GM23338 (cell line): ENCODE data around the gene PRCD. TPM values are rescaled to one million over a fixed set of nuclear protein-coding genes. Genes with fewer than 3 reads are reported as not detected.

Experiments used
- ATAC-seq: fragments of 200-7000 bp; cut with Tn5 transposase; 3 replicates; pipeline ENCODE4 v1.9.1; 2020
- DNase-seq: peaks from one replicate; pipeline ENCODE4 v3.0.0-alpha.2; 2015; ENCODE audit warnings: low spot score
- H2AFZ ChIP-seq: fragments of 200-600 bp; sonication (generic); 2 replicates; pipeline ENCODE4 v1.8.0; 2016; ENCODE audit warnings: antibody characterized with exemption, mild to moderate bottlenecking, moderate library complexity
- H3F3A ChIP-seq: fragments of 200-600 bp; sonication (generic); replicated peaks from 2 replicates; pipeline ENCODE4 v1.8.0; 2017; ENCODE audit warnings: antibody characterized with exemption, mixed run types, low read depth
- H3K27ac ChIP-seq: fragments of 200-600 bp; sonication (generic); 2 replicates; pipeline ENCODE4 v1.6.1; 2016; ENCODE audit warnings: low read depth
- H3K27me3 ChIP-seq: fragments of 200-600 bp; sonication (generic); 2 replicates; pipeline ENCODE4 v1.8.0; 2016; ENCODE audit warnings: mild to moderate bottlenecking, mixed run types, moderate library complexity; ENCODE audit not compliant: insufficient read depth
- H3K36me3 ChIP-seq: fragments of 200-600 bp; sonication (generic); 2 replicates; pipeline ENCODE4 v1.8.0; 2016; ENCODE audit warnings: mild to moderate bottlenecking; ENCODE audit not compliant: insufficient read depth
- H3K4me1 ChIP-seq: fragments of 200-600 bp; sonication (generic); 2 replicates; pipeline ENCODE4 v1.8.0; 2016; ENCODE audit warnings: mild to moderate bottlenecking, moderate library complexity; ENCODE audit not compliant: insufficient read depth
- H3K4me2 ChIP-seq: fragments of 200-600 bp; sonication (generic); 2 replicates; pipeline ENCODE4 v1.7.1; 2017; ENCODE audit warnings: mixed run types
- H3K4me3 ChIP-seq: fragments of 200-600 bp; sonication (generic); 2 replicates; pipeline ENCODE4 v1.6.1; 2016; ENCODE audit warnings: mixed run types
- H3K79me2 ChIP-seq: fragments of 200-600 bp; sonication (generic); replicated peaks from 2 replicates; pipeline ENCODE4 v1.8.0; 2017; ENCODE audit warnings: mild to moderate bottlenecking; ENCODE audit not compliant: insufficient read depth
- H3K9me2 ChIP-seq: fragments of 200-600 bp; sonication (generic); 2 replicates; pipeline ENCODE4 v1.8.0; 2017; ENCODE audit not compliant: insufficient read depth
- H4K20me1 ChIP-seq: fragments of 200-600 bp; sonication (generic); replicated peaks from 2 replicates; pipeline ENCODE4 v1.8.0; 2017; ENCODE audit warnings: mild to moderate bottlenecking; ENCODE audit not compliant: insufficient read depth
- H3K27ac Mint-ChIP-seq: 2 replicates; pipeline ENCODE4 v1.8.0; 2020; ENCODE audit warnings: inconsistent platforms, mild to moderate bottlenecking, moderate library complexity, mixed read lengths
- H3K27me3 Mint-ChIP-seq: 3 replicates; pipeline ENCODE4 v1.8.0; 2022; ENCODE audit warnings: low read depth, mild to moderate bottlenecking, moderate library complexity, mixed read lengths, inconsistent platforms; ENCODE audit not compliant: insufficient read depth, poor library complexity
- H3K36me3 Mint-ChIP-seq: 3 replicates; pipeline ENCODE4 v1.8.0; 2021; ENCODE audit warnings: low read depth, mild to moderate bottlenecking, inconsistent platforms, moderate library complexity, mixed read lengths
- H3K4me1 Mint-ChIP-seq: 3 replicates; pipeline ENCODE4 v1.8.0; 2020; ENCODE audit warnings: mild to moderate bottlenecking, inconsistent platforms, mixed read lengths
- H3K4me3 Mint-ChIP-seq: 3 replicates; pipeline ENCODE4 v1.8.0; 2021; ENCODE audit warnings: moderate library complexity, mild to moderate bottlenecking, inconsistent platforms, mixed read lengths
- H3K9me3 Mint-ChIP-seq: 3 replicates; pipeline ENCODE4 v1.8.0; 2020; ENCODE audit warnings: moderate library complexity, mild to moderate bottlenecking, inconsistent platforms, mixed read lengths
- CREB1 ChIP-seq: fragments of 250-450 bp; sonication (Bioruptor Pico); IDR thresholded peaks from 2 replicates; pipeline ENCODE4 v1.5.0; 2020; ENCODE audit warnings: low read depth, mild to moderate bottlenecking, moderate library complexity
- CTCF ChIP-seq, 2 experiments: fragments of 200-600 bp in 1 of 2; sonication (generic) in 1 of 2; conservative IDR thresholded peaks; 2 replicates each; pipeline versions ENCODE4 v1.5.1 to v1.6.1; 2016 to 2017; ENCODE audit warnings: antibody characterized with exemption in 2 of 2, low read depth in 2 of 2, mild to moderate bottlenecking in 2 of 2, moderate library complexity in 1 of 2
- EZH2 ChIP-seq: fragments of 200-600 bp; sonication (generic); IDR thresholded peaks from one replicate; pipeline ENCODE4 v1.8.0; 2017; ENCODE audit warnings: antibody characterized with exemption, mild to moderate bottlenecking, low read depth; ENCODE audit not compliant: unreplicated experiment
- EZH2phosphoT487 ChIP-seq: fragments of 200-600 bp; sonication (generic); IDR thresholded peaks from one replicate; pipeline ENCODE4 v1.8.1; 2018; ENCODE audit warnings: antibody characterized with exemption; ENCODE audit not compliant: unreplicated experiment
- JUNB ChIP-seq: IDR thresholded peaks from one replicate; pipeline ENCODE4 v1.6.1; 2016; ENCODE audit warnings: antibody characterized with exemption; ENCODE audit not compliant: unreplicated experiment
- NANOG ChIP-seq: IDR thresholded peaks from 2 replicates; pipeline ENCODE4 v1.6.1; 2016; ENCODE audit warnings: antibody characterized with exemption, borderline replicate concordance
- REST ChIP-seq: IDR thresholded peaks from one replicate; pipeline ENCODE4 v1.6.1; 2018; ENCODE audit warnings: antibody characterized with exemption; ENCODE audit not compliant: unreplicated experiment
- STAT1 ChIP-seq: IDR thresholded peaks from one replicate; pipeline ENCODE4 v1.6.1; 2016; ENCODE audit warnings: antibody characterized with exemption; ENCODE audit not compliant: unreplicated experiment
- ZNF114 ChIP-seq: fragments of 250-450 bp; sonication (Bioruptor Pico); IDR thresholded peaks from 2 replicates; pipeline ENCODE4 v1.5.0; 2020; ENCODE audit warnings: mild to moderate bottlenecking, moderate library complexity
- polyA plus RNA-seq: library from polyadenylated mRNA; unstranded; fragments of >200 nt; fragmentation: Nextera tagmentation; extraction: Ambion mirVana; gene quantifications from 2 replicates; pipeline ENCODE4 v1.2.1, GENCODE V29; 2016
- total RNA-seq: library from RNA; depleted of rRNA; stranded (reverse); fragments of >200 nt; shearing (Covaris generic); gene quantifications from 2 replicates; pipeline ENCODE4 v1.2.3, GENCODE V29; 2014
- TF ChIP-seq, protein P1 (sequence below): fragments of 250-450 bp; sonication (Bioruptor Pico); IDR thresholded peaks from 2 replicates; pipeline ENCODE4 v1.5.0; 2020; ENCODE audit warnings: mild to moderate bottlenecking, moderate library complexity
- TF ChIP-seq, protein P2 (sequence below): IDR thresholded peaks from 2 replicates; pipeline ENCODE4 v1.6.1; 2016; ENCODE audit warnings: antibody characterized with exemption

Gene PRCD
- total and polyA plus RNA-seq, 2 experiments from 2014 or later = 0.38 to 1.6 TPM

GRCh38 chr17:76576189-76576588 is 36.3 kb downstream of the PRCD start (continued):
- TF ChIP-seq, protein P1, sequence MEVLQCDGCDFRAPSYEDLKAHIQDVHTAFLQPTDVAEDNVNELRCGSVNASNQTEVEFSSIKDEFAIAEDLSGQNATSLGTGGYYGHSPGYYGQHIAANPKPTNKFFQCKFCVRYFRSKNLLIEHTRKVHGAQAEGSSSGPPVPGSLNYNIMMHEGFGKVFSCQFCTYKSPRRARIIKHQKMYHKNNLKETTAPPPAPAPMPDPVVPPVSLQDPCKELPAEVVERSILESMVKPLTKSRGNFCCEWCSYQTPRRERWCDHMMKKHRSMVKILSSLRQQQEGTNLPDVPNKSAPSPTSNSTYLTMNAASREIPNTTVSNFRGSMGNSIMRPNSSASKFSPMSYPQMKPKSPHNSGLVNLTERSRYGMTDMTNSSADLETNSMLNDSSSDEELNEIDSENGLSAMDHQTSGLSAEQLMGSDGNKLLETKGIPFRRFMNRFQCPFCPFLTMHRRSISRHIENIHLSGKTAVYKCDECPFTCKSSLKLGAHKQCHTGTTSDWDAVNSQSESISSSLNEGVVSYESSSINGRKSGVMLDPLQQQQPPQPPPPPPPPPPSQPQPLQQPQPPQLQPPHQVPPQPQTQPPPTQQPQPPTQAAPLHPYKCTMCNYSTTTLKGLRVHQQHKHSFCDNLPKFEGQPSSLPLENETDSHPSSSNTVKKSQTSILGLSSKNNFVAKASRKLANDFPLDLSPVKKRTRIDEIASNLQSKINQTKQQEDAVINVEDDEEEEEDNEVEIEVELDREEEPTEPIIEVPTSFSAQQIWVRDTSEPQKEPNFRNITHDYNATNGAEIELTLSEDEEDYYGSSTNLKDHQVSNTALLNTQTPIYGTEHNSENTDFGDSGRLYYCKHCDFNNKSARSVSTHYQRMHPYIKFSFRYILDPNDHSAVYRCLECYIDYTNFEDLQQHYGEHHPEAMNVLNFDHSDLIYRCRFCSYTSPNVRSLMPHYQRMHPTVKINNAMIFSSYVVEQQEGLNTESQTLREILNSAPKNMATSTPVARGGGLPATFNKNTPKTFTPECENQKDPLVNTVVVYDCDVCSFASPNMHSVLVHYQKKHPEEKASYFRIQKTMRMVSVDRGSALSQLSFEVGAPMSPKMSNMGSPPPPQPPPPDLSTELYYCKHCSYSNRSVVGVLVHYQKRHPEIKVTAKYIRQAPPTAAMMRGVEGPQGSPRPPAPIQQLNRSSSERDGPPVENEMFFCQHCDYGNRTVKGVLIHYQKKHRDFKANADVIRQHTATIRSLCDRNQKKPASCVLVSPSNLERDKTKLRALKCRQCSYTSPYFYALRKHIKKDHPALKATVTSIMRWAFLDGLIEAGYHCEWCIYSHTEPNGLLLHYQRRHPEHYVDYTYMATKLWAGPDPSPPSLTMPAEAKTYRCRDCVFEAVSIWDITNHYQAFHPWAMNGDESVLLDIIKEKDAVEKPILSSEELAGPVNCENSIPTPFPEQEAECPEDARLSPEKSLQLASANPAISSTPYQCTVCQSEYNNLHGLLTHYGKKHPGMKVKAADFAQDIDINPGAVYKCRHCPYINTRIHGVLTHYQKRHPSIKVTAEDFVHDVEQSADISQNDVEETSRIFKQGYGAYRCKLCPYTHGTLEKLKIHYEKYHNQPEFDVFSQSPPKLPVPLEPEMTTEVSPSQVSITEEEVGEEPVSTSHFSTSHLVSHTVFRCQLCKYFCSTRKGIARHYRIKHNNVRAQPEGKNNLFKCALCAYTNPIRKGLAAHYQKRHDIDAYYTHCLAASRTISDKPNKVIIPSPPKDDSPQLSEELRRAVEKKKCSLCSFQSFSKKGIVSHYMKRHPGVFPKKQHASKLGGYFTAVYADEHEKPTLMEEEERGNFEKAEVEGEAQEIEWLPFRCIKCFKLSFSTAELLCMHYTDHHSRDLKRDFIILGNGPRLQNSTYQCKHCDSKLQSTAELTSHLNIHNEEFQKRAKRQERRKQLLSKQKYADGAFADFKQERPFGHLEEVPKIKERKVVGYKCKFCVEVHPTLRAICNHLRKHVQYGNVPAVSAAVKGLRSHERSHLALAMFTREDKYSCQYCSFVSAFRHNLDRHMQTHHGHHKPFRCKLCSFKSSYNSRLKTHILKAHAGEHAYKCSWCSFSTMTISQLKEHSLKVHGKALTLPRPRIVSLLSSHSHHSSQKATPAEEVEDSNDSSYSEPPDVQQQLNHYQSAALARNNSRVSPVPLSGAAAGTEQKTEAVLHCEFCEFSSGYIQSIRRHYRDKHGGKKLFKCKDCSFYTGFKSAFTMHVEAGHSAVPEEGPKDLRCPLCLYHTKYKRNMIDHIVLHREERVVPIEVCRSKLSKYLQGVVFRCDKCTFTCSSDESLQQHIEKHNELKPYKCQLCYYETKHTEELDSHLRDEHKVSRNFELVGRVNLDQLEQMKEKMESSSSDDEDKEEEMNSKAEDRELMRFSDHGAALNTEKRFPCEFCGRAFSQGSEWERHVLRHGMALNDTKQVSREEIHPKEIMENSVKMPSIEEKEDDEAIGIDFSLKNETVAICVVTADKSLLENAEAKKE = no peak
- no peak for TF ChIP-seq CREB1
- no peak for TF ChIP-seq EZH2

DNA sequence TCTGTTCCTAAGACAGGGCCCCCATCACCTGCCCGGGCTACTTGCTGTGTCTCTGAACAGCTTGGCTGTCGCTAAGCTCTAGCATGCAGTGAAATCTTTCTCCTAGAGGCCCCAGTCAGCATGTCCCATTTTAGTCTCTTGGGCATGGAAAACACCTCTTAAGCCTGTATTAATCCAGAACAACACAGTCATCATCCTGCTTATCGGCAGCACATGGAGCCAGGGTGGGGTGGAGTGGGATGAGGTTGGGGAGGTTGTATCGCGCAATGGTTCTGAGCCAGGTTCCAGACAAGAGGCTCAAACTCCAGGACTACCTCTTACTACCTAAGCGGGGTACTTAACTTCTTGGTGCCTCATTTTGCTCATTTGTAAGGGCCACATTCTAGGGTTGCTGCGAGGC is 38.0 kb downstream of the PRCD start:
- no peak overlapping the region for H3K27ac ChIP-seq
- H3K36me3 ChIP-seq = no peaks in the 10 kb centered on the region
- H4K20me1 ChIP-seq = no peaks in the 10 kb centered on the region; the same call in 1 of the 2 replicates
- H3K4me3 Mint-ChIP-seq = no peak overlapping the region
- H3K27me3 Mint-ChIP-seq = peaks cover 11% of the 10 kb centered on the region
- no peak overlapping the region for H3K27ac Mint-ChIP-seq
- H3F3A ChIP-seq = no peaks in the 10 kb centered on the region
- TF ChIP-seq ZNF114 (CRISPR knock-in tag) (no peak), JUNB (no peak), CTCF (conservative IDR thresholded peaks at IDR 0.05; ENCODE audit: low read depth in 2 of 2) (no peak), STAT1 (no peak), EZH2phosphoT487 (no peak), CREB1 (no peak), NANOG (no peak), REST (no peak)
- TF ChIP-seq, protein P2, sequence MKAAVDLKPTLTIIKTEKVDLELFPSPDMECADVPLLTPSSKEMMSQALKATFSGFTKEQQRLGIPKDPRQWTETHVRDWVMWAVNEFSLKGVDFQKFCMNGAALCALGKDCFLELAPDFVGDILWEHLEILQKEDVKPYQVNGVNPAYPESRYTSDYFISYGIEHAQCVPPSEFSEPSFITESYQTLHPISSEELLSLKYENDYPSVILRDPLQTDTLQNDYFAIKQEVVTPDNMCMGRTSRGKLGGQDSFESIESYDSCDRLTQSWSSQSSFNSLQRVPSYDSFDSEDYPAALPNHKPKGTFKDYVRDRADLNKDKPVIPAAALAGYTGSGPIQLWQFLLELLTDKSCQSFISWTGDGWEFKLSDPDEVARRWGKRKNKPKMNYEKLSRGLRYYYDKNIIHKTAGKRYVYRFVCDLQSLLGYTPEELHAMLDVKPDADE = no peak
- no peaks in the 10 kb centered on the region for H3K36me3 Mint-ChIP-seq
- H3K9me3 Mint-ChIP-seq = no peaks in the 10 kb centered on the region; the same call in 2 of the 3 replicates
- H2AFZ ChIP-seq = no peak overlapping the region
- H3K4me1 ChIP-seq = peaks cover 7% of the 10 kb centered on the region
- no peak overlapping the region for H3K4me2 ChIP-seq
- DNase-seq (no peak), ATAC-seq (no peak)
- H3K9me2 ChIP-seq = no peaks in the 10 kb centered on the region
- no peak overlapping the region for H3K4me3 ChIP-seq
- H3K4me1 Mint-ChIP-seq = peaks cover 7% of the 10 kb centered on the region; the same call in 2 of the 3 replicates
- peaks cover 30% of the 10 kb centered on the region for H3K27me3 ChIP-seq
- H3K79me2 ChIP-seq = no peaks in the 10 kb centered on the region
